A549 treated with AZD2906 at 1 μM for 4 hours (cell line): Measurements from ENCODE around the gene CIAO2B. TPM values are rescaled to one million over a fixed set of nuclear protein-coding genes. Genes with fewer than 3 reads are reported as not detected.

Experiments used
- total RNA-seq: library from RNA; stranded (reverse); fragments of 200-300 nt; extraction: Qiagen RNA extraction; gene quantifications from 5 replicates; pipeline ENCODE4 v1.2.3, GENCODE V29; 2022

The CIAO2B gene
- total RNA-seq: 146 to 198 TPM (median 194 TPM) in 5 replicates

GRCh38 chr16:66934138-66934838 is at the start of gene CIAO2B:
TSS of gene CIAO2B (minus strand) at chr16:66934402. CDS start at chr16:66934364, 38 bp downstream.

GRCh38 chr16:66961065-66961744 is 27.0 kb upstream of the CIAO2B start, which contains the start of gene CES3:
TSS of gene CES3 (plus strand) at chr16:66961266. CDS start at chr16:66961308, 42 bp downstream.

GRCh38 chr16:66935314-66936011 is 1.3 kb upstream of the CIAO2B start, which contains the start of gene CES2:
TSS of gene CES2 (plus strand) at chr16:66935516. CDS start at chr16:66935636, 120 bp downstream.

GRCh38 chr16:66925322-66925840 is 8.8 kb downstream of the CIAO2B start, which contains the start of gene RRAD:
TSS of gene RRAD (minus strand) at chr16:66925535. CDS start at chr16:66925179, 356 bp downstream.

GRCh38 chr16:66918803-66919568 is 15.2 kb downstream of the CIAO2B start, which contains the start of gene CDH16:
TSS of gene CDH16 (minus strand) at chr16:66918885. CDS start at chr16:66918065, 820 bp downstream.

Other genes starting within 250 kb of the CIAO2B start
- 23.3 to 36.2 TPM (median 33.8 TPM) in 5 replicates for gene CMTM4, start 237.7 kb downstream of the CIAO2B start, total RNA-seq
- gene DYNC1LI2, start 182.8 kb downstream of the CIAO2B start, total RNA-seq: 39.0 to 57.7 TPM (median 46.9 TPM) in 5 replicates
- gene TERB1, start 132.8 kb downstream of the CIAO2B start, total RNA-seq: 0.05 TPM in 1 of 5 replicates, not detected in the others
- gene NAE1, start 103.4 kb downstream of the CIAO2B start, total RNA-seq: 57.8 to 69.8 TPM (median 59.6 TPM) in 5 replicates
- gene CA7, start 90.0 kb downstream of the CIAO2B start, total RNA-seq: 0.05 to 0.06 TPM (median 0.06 TPM) in 3 of 5 replicates, not detected in the others
- 5.3 to 6.8 TPM (median 5.9 TPM) in 5 replicates for gene PDP2, start 53.9 kb downstream of the CIAO2B start, total RNA-seq
- gene CDH16, start 15.5 kb downstream of the CIAO2B start, total RNA-seq: 7.0 to 10.5 TPM (median 9.9 TPM) in 5 replicates
- 53.2 to 85.6 TPM (median 74.1 TPM) in 5 replicates for gene RRAD, start 8.9 kb downstream of the CIAO2B start, total RNA-seq
- 35.8 to 37.3 TPM (median 36.7 TPM) in 5 replicates for gene CES2, start 1.1 kb upstream of the CIAO2B start, total RNA-seq
- 2.1 to 2.9 TPM (median 2.4 TPM) in 5 replicates for gene CES3, start 26.9 kb upstream of the CIAO2B start, total RNA-seq
- 2.9 to 4.9 TPM (median 4.0 TPM) in 5 replicates for gene CES4A, start 54.2 kb upstream of the CIAO2B start, total RNA-seq
- 53.5 to 68.5 TPM (median 55.2 TPM) in 5 replicates for gene CBFB, start 94.7 kb upstream of the CIAO2B start, total RNA-seq
- 23.9 to 26.8 TPM (median 25.0 TPM) in 5 replicates for gene PHAF1, start 175.5 kb upstream of the CIAO2B start, total RNA-seq
- gene B3GNT9, start 216.6 kb upstream of the CIAO2B start, total RNA-seq: 7.2 to 10.2 TPM (median 9.8 TPM) in 5 replicates
- gene TRADD, start 225.5 kb upstream of the CIAO2B start, total RNA-seq: 15.1 to 22.4 TPM (median 21.6 TPM) in 5 replicates
- 7.6 to 9.9 TPM (median 8.5 TPM) in 5 replicates for gene FBXL8, start 225.6 kb upstream of the CIAO2B start, total RNA-seq
- gene HSF4, start 230.3 kb upstream of the CIAO2B start, total RNA-seq: 8.5 to 17.5 TPM (median 14.0 TPM) in 5 replicates
- gene NOL3, start 236.1 kb upstream of the CIAO2B start, total RNA-seq: 87.9 to 116 TPM (median 113 TPM) in 5 replicates
- gene MATCAP1, start 249.6 kb upstream of the CIAO2B start, total RNA-seq: 5.2 to 9.2 TPM (median 6.3 TPM) in 5 replicates